HCT116 (cell line): Measurements from ENCODE around the gene FGF22.

Experiments used
- CEBPB ChIP-seq: IDR thresholded peaks from 2 replicates; pipeline ENCODE4 v1.6.1; 2012; ENCODE audit warnings: low read depth
- CTCF ChIP-seq, 3 experiments: fragments of 200-600 bp in 1 of 3; sonication (generic) in 1 of 3; IDR thresholded peaks in 2 of 3; conservative IDR thresholded peaks in 1 of 3; 2 replicates each; pipeline ENCODE4 v1.5.1; 2012 to 2017; ENCODE audit warnings: low read depth in 2 of 3, low read length in 2 of 3, antibody characterized with exemption in 1 of 3, borderline replicate concordance in 1 of 3, control low read depth in 1 of 3, mild to moderate bottlenecking in 1 of 3, mixed read lengths in 1 of 3, mixed run types in 1 of 3, moderate library complexity in 1 of 3; ENCODE audit not compliant: insufficient read depth in 1 of 3
- EGR1 ChIP-seq: IDR thresholded peaks from 2 replicates; pipeline ENCODE4 v1.6.1; 2012; ENCODE audit warnings: low read depth
- EZH2 ChIP-seq: fragments of 200-600 bp; sonication (generic); IDR thresholded peaks from 2 replicates; pipeline ENCODE4 v1.6.1; 2017; ENCODE audit warnings: antibody characterized with exemption, mixed run types
- MAX ChIP-seq: IDR thresholded peaks from 2 replicates; pipeline ENCODE4 v1.6.1; 2012
- POLR2A ChIP-seq: IDR thresholded peaks from 2 replicates; pipeline ENCODE4 v1.7.0; 2011; ENCODE audit warnings: borderline replicate concordance; ENCODE audit not compliant: insufficient read depth, insufficient read length; ENCODE audit errors: extremely low read depth
- POLR2AphosphoS5 ChIP-seq: IDR thresholded peaks from 2 replicates; pipeline ENCODE4 v1.6.1; 2011; ENCODE audit warnings: mild to moderate bottlenecking, low read depth, low read length, moderate library complexity
- SIN3A ChIP-seq: IDR thresholded peaks from 2 replicates; pipeline ENCODE4 v1.6.1; 2012; ENCODE audit warnings: low read depth
- SP1 ChIP-seq: IDR thresholded peaks from 2 replicates; pipeline ENCODE4 v1.6.1; 2012; ENCODE audit warnings: low read depth
- SRF ChIP-seq: IDR thresholded peaks from 2 replicates; pipeline ENCODE4 v1.6.1; 2012; ENCODE audit warnings: low read depth
- ZBTB33 ChIP-seq: IDR thresholded peaks from 2 replicates; pipeline ENCODE4 v1.6.1; 2011; ENCODE audit warnings: mild to moderate bottlenecking, low read length, moderate library complexity; ENCODE audit not compliant: insufficient replicate concordance; ENCODE audit errors: extremely low read depth
- ZFX ChIP-seq: fragments of 450-650 bp; IDR thresholded peaks from 2 replicates; pipeline ENCODE4 v1.6.1; 2017
- TF ChIP-seq, protein P1 (sequence below): IDR thresholded peaks from 2 replicates; pipeline ENCODE4 v1.6.1; 2012

DNA sequence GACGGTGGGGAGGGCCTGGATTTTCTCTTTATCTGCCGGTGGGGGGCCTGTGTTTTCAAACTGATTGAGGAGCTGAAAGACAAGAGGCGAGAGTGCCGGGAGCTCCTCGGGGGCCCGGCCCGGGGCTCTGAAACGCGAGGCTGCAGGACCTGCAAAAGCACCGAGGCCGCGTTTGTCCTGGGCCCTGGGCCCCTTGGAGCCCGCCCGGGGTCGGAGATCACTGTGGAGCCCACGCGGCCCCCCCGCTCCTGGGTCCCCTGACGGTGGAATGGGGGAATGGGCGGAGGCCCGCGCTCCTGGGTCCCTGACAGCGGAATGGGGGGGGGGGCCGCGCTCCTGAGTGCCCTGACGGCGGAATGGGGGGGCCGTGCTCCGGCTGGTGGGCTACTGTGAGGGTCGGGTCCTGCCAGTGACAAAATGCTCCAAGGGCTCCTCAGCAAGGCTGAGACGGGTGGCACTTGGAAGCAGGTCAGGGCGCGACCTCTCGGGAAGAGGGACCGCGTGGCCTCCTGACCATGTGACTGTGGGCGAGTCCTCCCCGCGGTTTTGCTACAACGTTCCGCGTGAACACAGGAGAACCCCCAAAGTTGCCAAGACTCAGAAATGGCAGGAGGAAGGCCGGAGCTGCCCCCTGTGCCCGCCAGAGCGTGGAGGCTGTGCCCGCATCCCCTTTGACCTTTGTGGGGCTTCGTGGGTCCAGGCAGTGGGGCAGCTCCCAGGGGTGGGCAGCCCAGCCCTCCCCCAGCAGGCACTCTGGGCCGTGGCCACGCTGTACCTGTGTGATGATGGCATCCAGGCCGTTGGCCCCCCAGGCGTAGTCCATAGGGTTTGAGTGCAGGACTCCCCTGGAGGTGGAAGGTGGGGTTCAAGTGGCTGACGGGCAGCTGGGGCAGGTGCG is 9.5 kb downstream of the FGF22 start:
- TF ChIP-seq CEBPB = no peak
- TF ChIP-seq POLR2A = no peak
- TF ChIP-seq CTCF (IDR thresholded peaks at IDR 0.05 in 2 of 3, conservative IDR thresholded peaks at IDR 0.05 in 1 of 3; ENCODE audit: borderline replicate concordance in 1 of 3, insufficient read depth in 1 of 3, low read depth in 2 of 3, low read length in 2 of 3) = no peak
- no peak for TF ChIP-seq EZH2
- no peak for TF ChIP-seq MAX
- no peak for TF ChIP-seq ZBTB33
- TF ChIP-seq SP1 = no peak
- no peak for TF ChIP-seq SIN3A
- TF ChIP-seq, protein P1, sequence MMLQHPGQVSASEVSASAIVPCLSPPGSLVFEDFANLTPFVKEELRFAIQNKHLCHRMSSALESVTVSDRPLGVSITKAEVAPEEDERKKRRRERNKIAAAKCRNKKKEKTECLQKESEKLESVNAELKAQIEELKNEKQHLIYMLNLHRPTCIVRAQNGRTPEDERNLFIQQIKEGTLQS = no peak
- TF ChIP-seq ZFX = no peak
- TF ChIP-seq SRF = no peak
- TF ChIP-seq EGR1 = no peak
- no peak for TF ChIP-seq POLR2AphosphoS5
